Heart left ventricle (tissue), 16 donors: ENCODE measurements around the gene PDE7B. TPM values are rescaled to one million over a fixed set of nuclear protein-coding genes. Genes with fewer than 3 reads are reported as not detected.

Source experiments
- ATAC-seq, 4 donors: fragments of 200-7000 bp; cut with Tn5 transposase; one replicate each; pipeline ENCODE4 v1.9.1; 2020 to 2022; ENCODE audit warnings: moderate library complexity in 4 of 4, mild to moderate bottlenecking in 3 of 4, moderate number of reproducible peaks in 1 of 4
- DNase-seq, 5 donors: peaks; one replicate each; pipeline ENCODE4 v3.0.0-alpha.2; 2020
- H3K27ac ChIP-seq, 12 donors: fragments of 200-600 bp; sonication (generic) in 4 of 12; one replicate each; pipeline versions ENCODE4 v1.5.0 to v1.8.0; 2016 to 2022; ENCODE audit warnings: mild to moderate bottlenecking in 2 of 12
- H3K27me3 ChIP-seq, 9 donors: fragments of 200-600 bp; sonication (generic) in 2 of 9; one replicate each; pipeline versions ENCODE4 v1.5.1 to v1.8.0; 2016 to 2022; ENCODE audit warnings: mild to moderate bottlenecking in 3 of 9
- H3K36me3 ChIP-seq, 9 donors: fragments of 200-600 bp; sonication (generic) in 2 of 9; one replicate each; pipeline versions ENCODE4 v1.5.0 to v1.8.0; 2018 to 2022; ENCODE audit warnings: mild to moderate bottlenecking in 2 of 9
- H3K4me1 ChIP-seq, 12 donors: fragments of 200-600 bp; sonication (generic) in 4 of 12; one replicate each; pipeline versions ENCODE4 v1.5.0 to v1.8.0; 2016 to 2022; ENCODE audit warnings: mild to moderate bottlenecking in 3 of 12
- H3K4me3 ChIP-seq, 12 donors: fragments of 200-600 bp; sonication (generic) in 4 of 12; one replicate each; pipeline versions ENCODE4 v1.5.0 to v1.8.0; 2017 to 2022; ENCODE audit warnings: mild to moderate bottlenecking in 9 of 12, moderate library complexity in 4 of 12
- H3K9me3 ChIP-seq, 12 donors: fragments of 200-600 bp; sonication (generic) in 4 of 12; one replicate each; pipeline versions ENCODE4 v1.5.0 to v1.8.0; 2016 to 2022; ENCODE audit warnings: mild to moderate bottlenecking in 1 of 12
- CTCF ChIP-seq, 12 donors: fragments of 200-600 bp; sonication (generic) in 4 of 12; IDR thresholded peaks; one replicate each; pipeline versions ENCODE4 v1.5.0 to v1.8.0; 2018 to 2022; ENCODE audit warnings: antibody characterized with exemption in 12 of 12, mild to moderate bottlenecking in 5 of 12
- POLR2A ChIP-seq, 2 donors: fragments of 450-650 bp; IDR thresholded peaks; one replicate each; pipeline ENCODE4 v1.6.1; 2017; ENCODE audit warnings: antibody characterized with exemption in 2 of 2, mild to moderate bottlenecking in 2 of 2, moderate library complexity in 2 of 2
- WGBS, 4 donors: extraction: QIAGEN DNeasy Blood & Tissue Kit in 2 of 4; methylation state at CpG; one replicate each; pipeline versions ENCODE4 v1.1.5 to v1.1.7; 2013 to 2018; 5-methylcytosine and 5-hydroxymethylcytosine counted together
- intact Hi-C, 10 donors: fragments of 100-400 bp; cut with DNase I; formaldehyde crosslinking; loops; one replicate each; pipeline versions ENCODE4 v1.11.1 to v1.14.2; 2022
- polyA plus RNA-seq, 2 donors: library from polyadenylated mRNA; stranded (reverse); fragments of 200-250 nt; gene quantifications; one replicate each; pipeline ENCODE4 v1.2.3, GENCODE V29; 2013
- total RNA-seq, 9 donors: library from RNA; depleted of rRNA in 2 of 9; stranded (reverse); fragments of >200 nt in 2 of 9; fragmentation: NEBNext Ultra II Directional in 3 of 9; extraction: Animal tissue kit (Norgen Biotek cat#: 25700) in 3 of 9; gene quantifications; one replicate each; pipeline versions ENCODE4 v1.1.0 to v1.2.4, GENCODE V29; 2016 to 2023
- donor health status: ischemic (EF 13 %, LVEDD 7.1; RV severe dilation, severe dysfunction).
- donor health status: healthy with polysubstance abuse.
- donor health status: DM: no; HTN: yes; CAD: no.
- donor health status: DM: no; HTN: no; CAD: no.
- donor health status: ischemic (EF 25% LVEDD 6.9; RV normal size, moderate dysfunction).
- donor health status: ischemic (EF 25% LVEDD 5.7; RV mildly dilated, moderate dysfunction).
- donor health status: healthy.
- donor health status: DM: yes; HTN: yes; CAD: no.
- donor health status: ischemic (EF 35%, LVEDD 5.7; RV mildly dilated, moderate dysfunction).
- donor health status: nonischemic (EF 11% LVEDD 7.7; RV severe dilation, severe dysfunction).
- donor health status: DM: yes; HTN: yes; CAD: no.
- donor health status: PGD.
- donor health status: ischemic (EF 29% LVEDD 5.4; RV normal size, mild dysfunction).
- donor health status: nonischemic (EF 23%, LVEDD 6.1; RV moderate dilation, normal function).

PDE7B gene
- total and polyA plus RNA-seq, 11 donors, result 4.4 to 29.1 (median 9.0) TPM

DNA sequence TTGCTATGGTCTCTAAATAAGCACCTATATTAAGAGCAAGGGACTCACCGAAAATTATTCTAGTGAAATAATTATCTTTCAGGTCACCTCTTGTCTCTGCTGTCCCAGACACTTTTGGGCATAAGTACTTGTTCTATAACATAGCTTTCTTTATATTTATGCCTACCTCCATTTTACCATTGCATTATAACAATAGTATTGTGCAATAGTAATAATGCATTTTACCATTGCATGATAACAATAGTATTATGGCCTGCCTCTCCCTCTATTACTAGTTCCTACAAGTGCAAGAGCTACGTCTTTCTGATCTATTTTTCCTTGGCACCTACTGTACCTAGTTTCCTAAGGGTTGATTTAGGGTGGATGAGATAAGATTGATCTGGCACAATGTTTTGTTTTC, 169.2 kb downstream of the PDE7B start:
- Histone ChIP-seq H3K9me3 (no peaks in the 10 kb centered on the region), H3K27ac (no peak overlapping the region), H3K36me3 (no peaks in the 10 kb centered on the region), H3K4me1 (peaks cover 0 to 5% (median 0%) of the 10 kb centered on the region in 12 donors), H3K4me3 (no peak overlapping the region), H3K27me3 (no peaks in the 10 kb centered on the region)
- no peak for DNase-seq
- TF ChIP-seq CTCF (IDR thresholded peaks at IDR 0.05) (no peak), POLR2A (IDR thresholded peaks at IDR 0.05) (no peak)
- intact Hi-C loops, result no loop called here
- WGBS, 4 donors, result 89 to 95% (median 94%) methylated on average over 2 of the region's 2 CpGs
- ATAC-seq, result no peak

DNA sequence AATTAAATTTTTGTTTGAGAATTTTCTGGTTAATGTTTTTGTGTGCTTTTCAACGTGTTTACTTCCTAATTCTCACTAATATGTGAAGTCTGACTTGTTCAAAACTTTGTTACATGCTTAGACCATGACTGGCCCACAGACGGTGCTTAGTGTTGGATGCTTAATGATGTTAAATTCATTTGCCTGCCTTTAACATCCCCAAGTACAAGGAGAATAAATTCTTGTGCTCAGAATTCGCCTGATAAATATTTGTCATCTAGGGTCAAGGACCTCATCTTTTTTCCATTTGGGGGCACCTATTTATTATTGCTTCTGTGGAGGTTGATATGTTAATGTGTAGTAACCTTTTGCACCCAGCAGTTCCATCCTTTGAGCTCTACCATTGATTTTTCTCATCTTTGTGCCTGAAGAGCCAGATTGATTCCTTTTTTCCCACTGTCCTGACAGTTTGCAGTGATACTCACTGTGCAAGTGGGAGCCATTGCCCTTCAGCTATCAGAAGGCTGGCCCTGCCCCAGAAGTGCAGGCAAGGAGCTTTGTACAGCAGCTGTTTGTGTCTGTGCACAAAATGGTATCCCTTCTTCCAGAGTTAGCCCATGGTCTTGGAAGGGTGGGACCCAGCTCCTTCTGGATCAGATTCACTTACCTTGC, 170.8 kb downstream of the PDE7B start:
- 88 to 94% (median 89%) methylated on average over 3 of the region's 3 CpGs for WGBS, 4 donors
- intact Hi-C loops, result no loop called here

GRCh38 chr6:136024711-136025110, 173.2 kb downstream of the PDE7B start:
- Histone ChIP-seq H3K27ac (no peak overlapping the region), H3K4me1 (peaks cover 0 to 6% (median 0%) of the 10 kb centered on the region in 12 donors), H3K36me3 (no peaks in the 10 kb centered on the region), H3K4me3 (no peak overlapping the region), H3K27me3 (no peaks in the 10 kb centered on the region), H3K9me3 (no peaks in the 10 kb centered on the region)
- intact Hi-C loops, result no loop called here
- WGBS, 4 donors, result 88 to 95% (median 93%) methylated on average over 4 of the region's 4 CpGs
- ATAC-seq (no peak), DNase-seq (no peak)
- TF ChIP-seq CTCF (IDR thresholded peaks at IDR 0.05), result no peak
- TF ChIP-seq POLR2A (IDR thresholded peaks at IDR 0.05), result no peak

More for the DNA sequence above, 170.8 kb downstream of the PDE7B start:
- no peaks in the 10 kb centered on the region for H3K36me3 ChIP-seq
- H3K4me1 ChIP-seq, result peaks cover 0 to 6% (median 0%) of the 10 kb centered on the region in 12 donors
- no peak overlapping the region for H3K4me3 ChIP-seq
- no peaks in the 10 kb centered on the region for H3K27me3 ChIP-seq
- H3K27ac ChIP-seq, result no peak overlapping the region
- DNase-seq (no peak), ATAC-seq (no peak)
- H3K9me3 ChIP-seq, result no peaks in the 10 kb centered on the region
- no peak for TF ChIP-seq CTCF (IDR thresholded peaks at IDR 0.05)
- TF ChIP-seq POLR2A (IDR thresholded peaks at IDR 0.05), result no peak

- 83 to 92% (median 87%) methylated on average over 2 of the region's 2 CpGs for WGBS, 4 donors
- TF ChIP-seq POLR2A (IDR thresholded peaks at IDR 0.05), result no peak
- TF ChIP-seq CTCF (IDR thresholded peaks at IDR 0.05), result no peak
- Histone ChIP-seq H3K4me3 (no peak overlapping the region), H3K9me3 (no peaks in the 10 kb centered on the region), H3K27me3 (no peaks in the 10 kb centered on the region), H3K36me3 (no peaks in the 10 kb centered on the region), H3K27ac (no peak overlapping the region), H3K4me1 (peaks cover 0 to 6% (median 0%) of the 10 kb centered on the region in 12 donors)
- intact Hi-C loops, result no loop called here
- DNase-seq (no peak), ATAC-seq (no peak)
These were observed 174.2 kb downstream of the PDE7B start for GRCh38 chr6:136025736-136026135.
